Smooth muscle cell (in vitro differentiated cells): ENCODE data around the gene GPHN. TPM values are rescaled to one million over a fixed set of nuclear protein-coding genes. Genes with fewer than 3 reads are reported as not detected.

Experiments
- DNase-seq: peaks from one replicate; lab custom pipeline; 2025; ENCODE audit not compliant: unreplicated experiment; lab: John Stamatoyannopoulos, UW
- H2AFZ ChIP-seq: fragments of 200-600 bp; sonication (generic); 2 replicates; pipeline ENCODE4 v1.6.0; 2016; ENCODE audit warnings: antibody characterized with exemption, low read depth, mild to moderate bottlenecking
- H3F3A ChIP-seq: fragments of 200-600 bp; sonication (generic); 2 replicates; pipeline ENCODE4 v1.6.0; 2017; ENCODE audit warnings: antibody characterized with exemption, low read depth
- H3K27ac ChIP-seq: fragments of 200-600 bp; sonication (generic); 2 replicates; pipeline ENCODE4 v1.5.1; 2016; ENCODE audit warnings: low read depth, mild to moderate bottlenecking
- H3K27me3 ChIP-seq: fragments of 200-600 bp; sonication (generic); 2 replicates; pipeline ENCODE4 v1.6.1; 2016; ENCODE audit warnings: low read depth, mild to moderate bottlenecking
- H3K36me3 ChIP-seq: fragments of 200-600 bp; sonication (generic); 2 replicates; pipeline ENCODE4 v1.5.1; 2016; ENCODE audit warnings: low read depth
- H3K4me1 ChIP-seq: fragments of 200-600 bp; sonication (generic); 2 replicates; pipeline ENCODE4 v1.5.1; 2016; ENCODE audit warnings: low read depth
- H3K4me2 ChIP-seq: fragments of 200-600 bp; sonication (generic); 2 replicates; pipeline ENCODE4 v1.6.0; 2016; ENCODE audit warnings: mild to moderate bottlenecking
- H3K4me3 ChIP-seq: fragments of 200-600 bp; sonication (generic); 2 replicates; pipeline ENCODE4 v1.5.1; 2016; ENCODE audit warnings: mild to moderate bottlenecking
- H3K79me2 ChIP-seq: fragments of 200-600 bp; sonication (generic); 2 replicates; pipeline ENCODE4 v1.6.0; 2016; ENCODE audit warnings: low read depth, mild to moderate bottlenecking
- H3K9ac ChIP-seq: fragments of 200-600 bp; sonication (generic); 2 replicates; pipeline ENCODE4 v1.6.0; 2016; ENCODE audit warnings: low read depth
- H3K9me3 ChIP-seq: fragments of 200-600 bp; sonication (generic); replicated peaks from 2 replicates; pipeline ENCODE4 v1.5.1; 2016; ENCODE audit warnings: low read depth
- H4K20me1 ChIP-seq: fragments of 200-600 bp; sonication (generic); 2 replicates; pipeline ENCODE4 v1.6.0; 2016; ENCODE audit warnings: low read depth
- CTCF ChIP-seq: fragments of 200-600 bp; sonication (generic); IDR thresholded peaks from 2 replicates; pipeline ENCODE4 v1.5.1; 2017; ENCODE audit warnings: borderline replicate concordance, mild to moderate bottlenecking, antibody characterized with exemption; ENCODE audit not compliant: insufficient read depth, poor library complexity, severe bottlenecking
- WGBS: methylation state at CpG from one replicate; pipeline ENCODE4 v1.1.7; 2016; ENCODE audit warnings: low lambda C conversion rate; 5-methylcytosine and 5-hydroxymethylcytosine counted together
- polyA plus RNA-seq: library from polyadenylated mRNA; unstranded; fragments of >200 nt; fragmentation: Nextera tagmentation; extraction: Ambion mirVana; gene quantifications from 2 replicates; pipeline ENCODE4 v1.2.1, GENCODE V29; 2016
- total RNA-seq: library from RNA; depleted of rRNA; stranded (reverse); fragments of >200 nt; gene quantifications from 2 replicates; pipeline ENCODE4 v1.2.3, GENCODE V29; 2014

The GPHN gene
- total and polyA plus RNA-seq, 2 experiments from 2014 or later = 8.6 to 18.9 TPM

GRCh38 chr14:66923251-66923650 lies 415.3 kb downstream of the GPHN start:
- H2AFZ ChIP-seq = no peak overlapping the region
- no peaks in the 10 kb centered on the region for H3K27me3 ChIP-seq
- H3K4me3 ChIP-seq = no peak overlapping the region
- WGBS = 100% methylated on average over 1 of the region's 1 CpG
- no peaks in the 10 kb centered on the region for H3K36me3 ChIP-seq
- no peaks in the 10 kb centered on the region for H4K20me1 ChIP-seq
- no peak for TF ChIP-seq CTCF
- no peaks in the 10 kb centered on the region for H3K79me2 ChIP-seq
- no peak overlapping the region for H3K4me2 ChIP-seq
- DNase-seq = no peak
- H3K9ac ChIP-seq = no peak overlapping the region
- H3K27ac ChIP-seq = no peak overlapping the region
- no peaks in the 10 kb centered on the region for H3F3A ChIP-seq
- H3K4me1 ChIP-seq = no peaks in the 10 kb centered on the region
- H3K9me3 ChIP-seq = no peaks in the 10 kb centered on the region

DNA sequence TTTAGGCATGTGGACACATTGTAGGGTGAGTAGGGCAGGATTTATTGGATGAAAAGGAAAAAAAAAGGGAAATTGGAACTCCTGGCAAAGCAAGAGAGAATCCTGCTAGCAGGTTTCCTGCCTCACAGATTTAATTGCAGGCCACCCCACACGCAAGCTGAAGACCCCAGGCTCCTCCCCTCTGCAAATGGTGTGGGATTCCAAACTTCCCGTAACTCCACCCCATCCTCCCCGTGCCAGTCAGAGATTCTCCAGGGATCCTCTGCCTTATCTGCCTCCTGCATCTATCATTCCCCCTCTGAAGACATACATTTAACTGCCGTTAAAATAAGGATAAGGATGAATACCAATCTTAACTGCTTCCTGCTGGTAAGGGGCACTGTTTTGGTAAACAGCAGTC lies 431.5 kb downstream of the GPHN start:
- no peak overlapping the region for H3K4me3 ChIP-seq
- H3K27ac ChIP-seq = no peak overlapping the region
- H3K9ac ChIP-seq = no peak overlapping the region
- no peak for DNase-seq
- H3F3A ChIP-seq = no peaks in the 10 kb centered on the region
- peaks cover 14% of the 10 kb centered on the region for H3K9me3 ChIP-seq
- no peaks in the 10 kb centered on the region for H3K4me1 ChIP-seq
- no peaks in the 10 kb centered on the region for H3K79me2 ChIP-seq
- H3K4me2 ChIP-seq = no peak overlapping the region
- no peaks in the 10 kb centered on the region for H3K27me3 ChIP-seq
- no peaks in the 10 kb centered on the region for H4K20me1 ChIP-seq
- WGBS = 65% methylated on average over 4 of the region's 4 CpGs
- peaks cover 5% of the 10 kb centered on the region for H3K36me3 ChIP-seq
- no peak for TF ChIP-seq CTCF
- H2AFZ ChIP-seq = no peak overlapping the region

- DNase-seq = no peak
Observed at GRCh38 chr14:66944872-66945271, 436.9 kb downstream of the GPHN start.

More at GRCh38 chr14:66944872-66945271, 436.9 kb downstream of the GPHN start:
- Histone ChIP-seq H3K27me3 (no peaks in the 10 kb centered on the region), H3F3A (no peaks in the 10 kb centered on the region), H4K20me1 (no peaks in the 10 kb centered on the region), H3K4me2 (no peak overlapping the region), H2AFZ (no peak overlapping the region), H3K4me1 (no peaks in the 10 kb centered on the region), H3K36me3 (peaks cover 9% of the 10 kb centered on the region), H3K27ac (no peak overlapping the region), H3K79me2 (no peaks in the 10 kb centered on the region), H3K9me3 (peaks cover 35% of the 10 kb centered on the region), H3K9ac (no peak overlapping the region), H3K4me3 (no peak overlapping the region)
- WGBS = 90% methylated on average over 5 of the region's 5 CpGs
- no peak for TF ChIP-seq CTCF
